AG04449 (cell line): Measurements from ENCODE around the gene ATG14.

Experiments
- CTCF ChIA-PET: fragments of 350-600 bp; formaldehyde crosslinking; extraction: SDS; loops from one replicate; lab custom pipeline; 2021; ENCODE audit warnings: antibody characterized with exemption; lab: Yijun Ruan, JAX
- POLR2A ChIA-PET: fragments of 400-600, 350-600 bp; formaldehyde crosslinking; extraction: SDS; loops from one replicate; lab custom pipeline; 2020; ENCODE audit warnings: antibody characterized with exemption, inconsistent platforms; lab: Yijun Ruan, JAX
- DNase-seq: peaks from one replicate; pipeline ENCODE4 v3.0.0-alpha.2; 2010; ENCODE audit warnings: low read depth, low spot score
- H3K4me3 ChIP-seq: 2 replicates; pipeline ENCODE4 v1.5.1; 2011; ENCODE audit warnings: low read depth, mild to moderate bottlenecking, control low read depth, low read length
- CTCF ChIP-seq: IDR thresholded peaks from one replicate; pipeline ENCODE4 v1.5.1; 2011; ENCODE audit warnings: mild to moderate bottlenecking, moderate library complexity, low read length, control low read depth, inconsistent platforms; ENCODE audit not compliant: insufficient read depth; ENCODE audit errors: missing control alignments

The ATG14 gene

GRCh38 chr14:55372825-55373224, 38.8 kb downstream of the ATG14 start:
- no peak for DNase-seq
- POLR2A ChIA-PET: no interaction called here
- TF ChIP-seq CTCF: no peak
- no peak overlapping the region for H3K4me3 ChIP-seq
- CTCF ChIA-PET: interaction anchor here (1.0 to 1.8 kb wide), 3 partner anchors 10 to 18 kb away, joined by 4 to 6 read pairs (median 4); no protein-coding TSS in a partner anchor

GRCh38 chr14:55372423-55372822, 39.2 kb downstream of the ATG14 start:
- H3K4me3 ChIP-seq: no peak overlapping the region
- ChIA-PET POLR2A (no interaction called here), CTCF (interaction anchor here (0.8 to 1.8 kb wide), 4 partner anchors 10 to 102 kb away, joined by 4 to 6 read pairs (median 4); no protein-coding TSS in a partner anchor)
- no peak for TF ChIP-seq CTCF
- DNase-seq: no peak

- POLR2A ChIA-PET: no interaction called here
- no peak for DNase-seq
- H3K4me3 ChIP-seq: no peak overlapping the region
- TF ChIP-seq CTCF: no peak
- CTCF ChIA-PET: interaction anchor here (1.0 to 1.2 kb wide), 3 partner anchors 11 to 103 kb away, joined by 3 to 4 read pairs (median 3); no protein-coding TSS in a partner anchor
Measured at GRCh38 chr14:55370883-55371455, 40.7 kb downstream of the ATG14 start.

DNA sequence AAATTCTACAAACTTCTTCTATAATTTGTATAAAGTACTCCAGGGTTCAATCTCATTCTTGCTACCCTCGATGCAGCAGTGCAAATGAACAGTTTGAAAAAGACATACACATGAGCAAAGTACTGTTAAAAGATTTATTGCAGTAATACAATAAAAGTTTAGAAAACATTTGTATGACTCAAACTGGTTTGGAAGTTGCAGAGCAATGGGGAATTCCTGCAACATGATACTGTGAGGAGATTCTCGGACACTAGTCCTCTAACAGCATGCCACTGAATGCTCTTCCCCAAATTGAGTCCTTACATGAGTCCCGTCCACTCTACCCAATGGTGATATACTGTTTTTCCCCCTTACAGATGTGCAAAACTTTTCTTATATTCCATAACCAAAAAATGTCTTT, 45.4 kb downstream of the ATG14 start:
- CTCF ChIA-PET: interaction anchor here (1.0 to 4.9 kb wide), 2 partner anchors 11 to 98 kb away, joined by 3 to 26 read pairs; no protein-coding TSS in a partner anchor
- TF ChIP-seq CTCF: no peak
- POLR2A ChIA-PET: no interaction called here
- no peak overlapping the region for H3K4me3 ChIP-seq
- DNase-seq: peak; percentile 33

DNA sequence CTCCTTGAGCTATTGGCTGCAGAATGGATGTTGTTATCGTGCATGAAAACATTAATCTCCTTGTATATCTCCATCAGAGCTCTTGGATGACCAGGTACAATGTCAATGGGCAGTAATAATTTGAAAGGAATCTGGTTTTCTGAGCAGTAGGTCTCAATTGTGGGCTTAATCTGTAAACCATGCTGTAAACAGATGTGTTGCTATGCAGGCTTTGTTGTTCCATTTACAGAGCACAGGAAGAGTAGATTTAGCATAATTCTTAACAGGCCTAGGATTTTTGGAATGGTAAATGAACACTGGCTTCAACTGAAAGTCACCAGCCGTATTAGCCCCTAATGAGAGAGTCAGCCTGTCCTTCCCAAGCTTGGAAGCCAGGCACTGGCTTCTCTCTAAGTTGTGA, 50.4 kb downstream of the ATG14 start:
- no peak for DNase-seq
- no peak for TF ChIP-seq CTCF
- CTCF ChIA-PET: interaction anchor here (1.3 kb wide), 1 partner anchor 116 kb away, joined by 3 read pairs; no protein-coding TSS in a partner anchor
- no peak overlapping the region for H3K4me3 ChIP-seq
- POLR2A ChIA-PET: no interaction called here

- no peak overlapping the region for H3K4me3 ChIP-seq
- ChIA-PET CTCF (interaction anchor here (1.4 kb wide), 1 partner anchor 12 kb away, joined by 3 read pairs; no protein-coding TSS in a partner anchor), POLR2A (no interaction called here)
- TF ChIP-seq CTCF: no peak
- no peak for DNase-seq
Measured at GRCh38 chr14:55359307-55359706, 52.3 kb downstream of the ATG14 start.
